ENCODE measurements around the gene FGD4.

The FGD4 gene

GRCh38 chr12:32541754-32542374, 142.5 kb downstream of the FGD4 start:
- no peak overlapping the region for H3K9ac ChIP-seq
- H3K4me1 ChIP-seq (ENCODE audit: low read depth, poor library complexity, severe bottlenecking), result peaks cover 33% of the 10 kb centered on the region
- peaks cover 26% of the 10 kb centered on the region; the same call in 1 of the 2 replicates for H3K79me2 ChIP-seq (ENCODE audit: insufficient read depth, low read depth)
- no peaks in the 10 kb centered on the region for H4K20me1 ChIP-seq (ENCODE audit: insufficient read depth)
- no peak overlapping the region for H3K4me2 ChIP-seq
- no peaks in the 10 kb centered on the region for H3K36me3 ChIP-seq (ENCODE audit: insufficient read depth)
- no peaks in the 10 kb centered on the region for H3K27me3 ChIP-seq (ENCODE audit: insufficient read depth, low read depth)
- no peak overlapping the region for H2AFZ ChIP-seq (ENCODE audit: low read depth)
- H3K27ac ChIP-seq, result no peak overlapping the region
- TF ChIP-seq CTCF (conservative IDR thresholded peaks at IDR 0.05; ENCODE audit: low read depth, low read length), result no peak
- no peak overlapping the region for H3K4me3 ChIP-seq (IDR thresholded peaks at IDR 0.05; ENCODE audit: insufficient read depth, low read depth, low read length)

GRCh38 chr12:32542428-32543229, 143.3 kb downstream of the FGD4 start:
- no peaks in the 10 kb centered on the region for H3K27me3 ChIP-seq (ENCODE audit: insufficient read depth, low read depth)
- H3K36me3 ChIP-seq (ENCODE audit: insufficient read depth), result no peaks in the 10 kb centered on the region
- H3K4me2 ChIP-seq, result no peak overlapping the region
- no peaks in the 10 kb centered on the region for H4K20me1 ChIP-seq (ENCODE audit: insufficient read depth)
- H3K27ac ChIP-seq, result no peak overlapping the region
- peaks cover 27% of the 10 kb centered on the region for H3K4me1 ChIP-seq (ENCODE audit: low read depth, poor library complexity, severe bottlenecking)
- H2AFZ ChIP-seq (ENCODE audit: low read depth), result no peak overlapping the region
- TF ChIP-seq CTCF (conservative IDR thresholded peaks at IDR 0.05; ENCODE audit: low read depth, low read length), result no peak
- H3K4me3 ChIP-seq (IDR thresholded peaks at IDR 0.05; ENCODE audit: insufficient read depth, low read depth, low read length), result no peak overlapping the region
- peaks cover 18% of the 10 kb centered on the region; the same call in 1 of the 2 replicates for H3K79me2 ChIP-seq (ENCODE audit: insufficient read depth, low read depth)
- no peak overlapping the region for H3K9ac ChIP-seq

- Histone ChIP-seq H4K20me1 (ENCODE audit: insufficient read depth) (no peaks in the 10 kb centered on the region), H3K4me2 (no peak overlapping the region), H3K9ac (no peak overlapping the region), H3K27ac (no peak overlapping the region), H3K4me3 (IDR thresholded peaks at IDR 0.05; ENCODE audit: insufficient read depth, low read depth, low read length) (no peak overlapping the region), H2AFZ (ENCODE audit: low read depth) (no peak overlapping the region), H3K4me1 (ENCODE audit: low read depth, poor library complexity, severe bottlenecking) (peaks cover 14% of the 10 kb centered on the region), H3K36me3 (ENCODE audit: insufficient read depth) (no peaks in the 10 kb centered on the region), H3K79me2 (ENCODE audit: insufficient read depth, low read depth) (no peaks in the 10 kb centered on the region; the same call in 1 of the 2 replicates), H3K27me3 (ENCODE audit: insufficient read depth, low read depth) (no peaks in the 10 kb centered on the region)
- no peak for TF ChIP-seq CTCF (conservative IDR thresholded peaks at IDR 0.05; ENCODE audit: low read depth, low read length)
These were observed 145.5 kb downstream of the FGD4 start for GRCh38 chr12:32544893-32545292.

- Histone ChIP-seq H4K20me1 (ENCODE audit: insufficient read depth) (no peaks in the 10 kb centered on the region), H3K27ac (no peak overlapping the region), H3K27me3 (ENCODE audit: insufficient read depth, low read depth) (no peaks in the 10 kb centered on the region), H3K9ac (no peak overlapping the region), H3K36me3 (ENCODE audit: insufficient read depth) (no peaks in the 10 kb centered on the region), H2AFZ (ENCODE audit: low read depth) (no peak overlapping the region), H3K4me2 (no peak overlapping the region), H3K79me2 (ENCODE audit: insufficient read depth, low read depth) (no peaks in the 10 kb centered on the region; the same call in 1 of the 2 replicates), H3K4me3 (IDR thresholded peaks at IDR 0.05; ENCODE audit: insufficient read depth, low read depth, low read length) (no peak overlapping the region), H3K4me1 (ENCODE audit: low read depth, poor library complexity, severe bottlenecking) (peaks cover 14% of the 10 kb centered on the region)
- TF ChIP-seq CTCF (conservative IDR thresholded peaks at IDR 0.05; ENCODE audit: low read depth, low read length), result no peak
These were observed 146.1 kb downstream of the FGD4 start for GRCh38 chr12:32545413-32545980.
